ENCODE measurements around the gene SAMD8. TPM values are rescaled to one million over a fixed set of nuclear protein-coding genes. Genes with fewer than 3 reads are reported as not detected.

SAMD8 gene
- total RNA-seq, 1 experiment from 2014 or later = 23.6 TPM

DNA sequence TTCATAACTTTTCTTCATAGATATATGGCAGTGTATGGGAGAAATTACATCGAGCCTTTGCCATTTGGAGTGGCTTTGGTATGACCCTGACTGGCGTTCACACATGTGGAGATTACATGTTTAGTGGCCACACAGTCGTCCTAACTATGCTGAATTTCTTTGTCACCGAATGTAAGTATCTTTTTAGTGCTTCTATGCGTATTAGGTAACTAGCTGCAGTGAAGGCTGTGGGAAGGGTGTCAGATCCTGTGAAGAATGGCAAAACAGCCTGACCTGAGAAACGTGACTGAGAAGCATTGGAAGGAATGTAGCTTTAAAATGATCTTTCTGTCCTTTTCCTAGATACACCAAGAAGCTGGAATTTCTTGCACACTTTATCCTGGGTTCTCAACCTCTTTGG is 64.6 kb downstream of the SAMD8 start:
- Histone ChIP-seq H3K9me3 (ENCODE audit: control insufficient read depth in 1 of 2, insufficient read depth in 1 of 2, low read depth in 1 of 2, low read length in 2 of 2) (no peaks in the 10 kb centered on the region; a peak in 1 of 4 replicates), H3K27ac (ENCODE audit: low read depth, low read length) (no peak overlapping the region), H3K36me3 (ENCODE audit: control insufficient read depth in 1 of 2, insufficient read depth in 2 of 2, low read length in 2 of 2) (no peaks in the 10 kb centered on the region; a peak in 1 of 4 replicates), H3K4me3 (replicated peaks in 1 of 2; ENCODE audit: low read depth in 1 of 2, low read length in 2 of 2) (no peak overlapping the region), H3K4me1 (ENCODE audit: control insufficient read depth in 1 of 2, insufficient read depth in 2 of 2, low read length in 2 of 2) (no peaks in the 10 kb centered on the region), H3K79me2 (ENCODE audit: insufficient read depth, low read length) (no peaks in the 10 kb centered on the region), H4K20me1 (ENCODE audit: insufficient read depth) (no peaks in the 10 kb centered on the region), H3K9ac (ENCODE audit: low read length) (no peak overlapping the region), H3K4me2 (ENCODE audit: low read length) (no peak overlapping the region), H3K27me3 (ENCODE audit: insufficient read depth, low read length) (no peaks in the 10 kb centered on the region), H3K9me2 (ENCODE audit: insufficient read depth) (no peaks in the 10 kb centered on the region), H2AFZ (ENCODE audit: low read depth, low read length, poor library complexity, severe bottlenecking) (no peak overlapping the region)
- POLR2A ChIA-PET = no interaction called here
- CTCF ChIA-PET = no interaction called here
- intact Hi-C loops (cut with micrococcal nuclease) = no loop called here
- ATAC-seq (no peak), DNase-seq (ENCODE audit: low read depth, low spot score) (no peak)
- no TSS peak for BruUV-seq (replicated peaks)
- RAD21 ChIA-PET (ENCODE audit: low non-redundant PET in 1 of 2, low total read pairs in 2 of 2, uncharacterized antibody in 2 of 2, unreplicated experiment in 2 of 2) = no interaction called here
- TF ChIP-seq JUND (IDR thresholded peaks at IDR 0.05) (no peak), SRF (IDR thresholded peaks at IDR 0.05; ENCODE audit: low read depth) (no peak), ZNF274 (IDR thresholded peaks at IDR 0.05; ENCODE audit: low read depth, low read length) (no peak), CEBPB (IDR thresholded peaks at IDR 0.05; ENCODE audit: low read depth) (no peak), CTCF (IDR thresholded peaks at IDR 0.05 in 2 of 3, conservative IDR thresholded peaks at IDR 0.05 in 1 of 3; ENCODE audit: borderline replicate concordance in 1 of 3, insufficient read depth in 1 of 3, low read depth in 2 of 3, low read length in 2 of 3) (no peak), REST (IDR thresholded peaks at IDR 0.05; ENCODE audit: low read depth) (no peak), ELF1 (IDR thresholded peaks at IDR 0.05; ENCODE audit: borderline replicate concordance, low read depth) (no peak), ZFX (IDR thresholded peaks at IDR 0.05) (no peak), EZH2 (IDR thresholded peaks at IDR 0.05) (no peak), RAD21 (IDR thresholded peaks at IDR 0.05; ENCODE audit: low read depth) (no peak), FOSL1 (IDR thresholded peaks at IDR 0.05; ENCODE audit: low read depth) (no peak), SP1 (IDR thresholded peaks at IDR 0.05; ENCODE audit: low read depth) (no peak), EZH2phosphoT487 (IDR thresholded peaks at IDR 0.05; ENCODE audit: borderline replicate concordance) (no peak), YY1 (IDR thresholded peaks at IDR 0.05; ENCODE audit: extremely low read depth, insufficient replicate concordance, low read depth, low read length) (no peak), MAX (IDR thresholded peaks at IDR 0.05) (no peak), SIN3A (IDR thresholded peaks at IDR 0.05; ENCODE audit: low read depth) (no peak), TCF7L2 (IDR thresholded peaks at IDR 0.05; ENCODE audit: borderline replicate concordance, extremely low read depth, insufficient read depth, insufficient read length) (no peak)

Data from HCT116 (cell line).